A673 (cell line): Measurements from ENCODE around the gene AP1S3. TPM values are rescaled to one million over a fixed set of nuclear protein-coding genes. Genes with fewer than 3 reads are reported as not detected.

Source experiments
- BruUV-seq: library from RNA; stranded (reverse); fragments of 400-500 nt; replicated peaks from 2 replicates; lab custom pipeline; 2021; lab: Mats Ljungman, UMichigan
- CTCF ChIA-PET: fragments of 300-600 bp; sonication (Branson Sonifier 250); formaldehyde crosslinking; loops from one replicate; lab custom pipeline; 2022; ENCODE audit warnings: antibody characterized with exemption; lab: Charles Lee
- POLR2A ChIA-PET: fragments of 300-600 bp; sonication (Branson Sonifier 250); formaldehyde crosslinking; loops from one replicate; lab custom pipeline; 2022; ENCODE audit warnings: antibody characterized with exemption; ENCODE audit not compliant: low non-redundant PET; lab: Charles Lee
- DNase-seq: peaks from one replicate; pipeline ENCODE4 v3.0.0-alpha.2; 2015; ENCODE audit warnings: low spot score
- H3K27ac ChIP-seq: fragments of 200-600 bp; sonication (generic); 2 replicates; pipeline ENCODE4 v1.5.1; 2016; ENCODE audit warnings: mixed run types, low read depth, mild to moderate bottlenecking, mixed read lengths, antibody characterized with exemption, low read length; ENCODE audit not compliant: poor library complexity, severe bottlenecking
- H3K27me3 ChIP-seq: fragments of 200-600 bp; sonication (generic); replicated peaks from 2 replicates; pipeline ENCODE4 v1.6.1; 2017; ENCODE audit warnings: mixed run types, low read depth, mild to moderate bottlenecking, mixed read lengths, antibody characterized with exemption, low read length; ENCODE audit not compliant: insufficient read depth, poor library complexity
- H3K36me3 ChIP-seq: fragments of 200-600 bp; sonication (generic); 2 replicates; pipeline ENCODE4 v1.6.1; 2016; ENCODE audit warnings: mixed run types, mild to moderate bottlenecking, mixed read lengths, antibody characterized with exemption, low read length; ENCODE audit not compliant: insufficient read depth, poor library complexity, severe bottlenecking
- H3K4me1 ChIP-seq: fragments of 200-600 bp; sonication (generic); 2 replicates; pipeline ENCODE4 v1.6.1; 2017; ENCODE audit warnings: mixed run types, mild to moderate bottlenecking, mixed read lengths, antibody characterized with exemption, low read length; ENCODE audit not compliant: insufficient read depth, poor library complexity, severe bottlenecking
- H3K4me3 ChIP-seq: fragments of 200-600 bp; sonication (generic); 2 replicates; pipeline ENCODE4 v1.5.1; 2016; ENCODE audit warnings: low read depth, mixed run types, mild to moderate bottlenecking, mixed read lengths, low read length; ENCODE audit not compliant: poor library complexity, severe bottlenecking
- H3K9me3 ChIP-seq: fragments of 200-600 bp; sonication (generic); 2 replicates; pipeline ENCODE4 v1.6.1; 2016; ENCODE audit warnings: mixed run types, low read depth, mild to moderate bottlenecking, mixed read lengths, antibody characterized with exemption, low read length; ENCODE audit not compliant: poor library complexity, severe bottlenecking
- CTCF ChIP-seq: fragments of 300-800, 200-600 bp; sonication (generic); conservative IDR thresholded peaks from 2 replicates; pipeline ENCODE4 v1.5.1; 2017; ENCODE audit warnings: low read depth, mild to moderate bottlenecking, antibody characterized with exemption, low read length, moderate library complexity, mixed read lengths
- EZH2 ChIP-seq: fragments of 200-600 bp; sonication (generic); IDR thresholded peaks from 2 replicates; pipeline ENCODE4 v1.6.1; 2017; ENCODE audit warnings: borderline replicate concordance, low read depth, mild to moderate bottlenecking, mixed read lengths, antibody characterized with exemption, low read length; ENCODE audit not compliant: poor library complexity, severe bottlenecking
- intact Hi-C: fragments of 100-400 bp; cut with micrococcal nuclease; formaldehyde crosslinking; loops from one replicate; pipeline ENCODE4 v1.10.0; 2022; ENCODE audit not compliant: unreplicated experiment
- total RNA-seq: library from RNA; stranded (reverse); gene quantifications from 2 replicates; pipeline ENCODE4 v1.2.3, GENCODE V29; 2021

Gene AP1S3
- total RNA-seq, 1 experiment from 2014 or later: 23.0 TPM

GRCh38 chr2:223826995-223827394 is 10.4 kb downstream of the AP1S3 start:
- POLR2A ChIA-PET: no interaction called here
- intact Hi-C loops: no loop called here
- BruUV-seq: no TSS peak
- Histone ChIP-seq H3K27me3 (no peaks in the 10 kb centered on the region), H3K36me3 (no peaks in the 10 kb centered on the region), H3K9me3 (no peaks in the 10 kb centered on the region), H3K4me3 (no peak overlapping the region), H3K27ac (no peak overlapping the region), H3K4me1 (no peaks in the 10 kb centered on the region)
- CTCF ChIA-PET: no interaction called here
- TF ChIP-seq EZH2 (no peak), CTCF (no peak)
- DNase-seq: no peak

GRCh38 chr2:223824301-223824700 is 13.1 kb downstream of the AP1S3 start:
- POLR2A ChIA-PET: no interaction called here
- H3K4me1 ChIP-seq: no peaks in the 10 kb centered on the region
- no peak for DNase-seq
- H3K36me3 ChIP-seq: no peaks in the 10 kb centered on the region
- no peak for TF ChIP-seq EZH2
- TF ChIP-seq CTCF: no peak
- no TSS peak for BruUV-seq
- no peaks in the 10 kb centered on the region for H3K9me3 ChIP-seq
- no peak overlapping the region for H3K27ac ChIP-seq
- H3K4me3 ChIP-seq: no peak overlapping the region
- intact Hi-C loops: no loop called here
- no peaks in the 10 kb centered on the region for H3K27me3 ChIP-seq
- CTCF ChIA-PET: no interaction called here

- POLR2A ChIA-PET: no interaction called here
Observed at GRCh38 chr2:223822818-223823217, 14.6 kb downstream of the AP1S3 start.

More at GRCh38 chr2:223822818-223823217, 14.6 kb downstream of the AP1S3 start:
- Histone ChIP-seq H3K27ac (no peak overlapping the region), H3K4me3 (no peak overlapping the region), H3K36me3 (no peaks in the 10 kb centered on the region), H3K9me3 (no peaks in the 10 kb centered on the region), H3K4me1 (peaks cover 3% of the 10 kb centered on the region), H3K27me3 (no peaks in the 10 kb centered on the region)
- no TSS peak for BruUV-seq
- CTCF ChIA-PET: no interaction called here
- DNase-seq: no peak
- no peak for TF ChIP-seq CTCF
- intact Hi-C loops: no loop called here
